Measurements from ENCODE around the gene CA9.
A peak's percentile ranks its signal among the peaks of the same experiment; 100 is the strongest.

The CA9 gene

DNA sequence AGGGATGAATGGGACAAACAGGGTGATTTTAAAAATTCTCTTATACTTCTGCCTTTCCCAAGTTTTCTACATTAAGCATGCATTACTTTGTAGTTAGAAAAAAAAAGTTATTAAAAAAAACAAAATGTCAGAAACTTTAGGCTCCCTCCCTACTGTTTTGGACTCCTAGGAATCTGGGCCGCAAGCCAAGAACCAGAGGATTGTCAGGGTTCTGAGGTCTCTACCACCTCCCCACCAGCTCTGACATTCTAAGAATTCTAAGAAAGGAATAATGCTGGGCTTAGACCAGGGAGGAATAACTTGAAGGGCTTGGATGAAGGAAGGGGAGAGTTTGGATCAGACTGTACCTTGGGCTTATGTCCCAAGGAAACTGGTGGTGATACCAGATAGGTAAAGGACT lies 7.7 kb upstream of the CA9 start:
- H3K9ac ChIP-seq (ENCODE audit: insufficient read length): peak overlapping the region; percentile 87
- peak overlapping the region; percentile 95; the same call in 1 of the 2 replicates for H3K4me3 ChIP-seq
- H3K27ac ChIP-seq: no peak overlapping the region
- peaks cover 19% of the 10 kb centered on the region for H3K36me3 ChIP-seq (ENCODE audit: insufficient read depth, low read length)
- TF ChIP-seq EZH2 (IDR thresholded peaks at IDR 0.05): no peak
- TF ChIP-seq POLR2AphosphoS5 (IDR thresholded peaks at IDR 0.05; ENCODE audit: borderline replicate concordance, low read depth, low read length): no peak
- no peaks in the 10 kb centered on the region for H3K9me3 ChIP-seq (ENCODE audit: low read depth, low read length)
- DNase-seq (ENCODE audit: low read depth, low spot score): no peak

DNA sequence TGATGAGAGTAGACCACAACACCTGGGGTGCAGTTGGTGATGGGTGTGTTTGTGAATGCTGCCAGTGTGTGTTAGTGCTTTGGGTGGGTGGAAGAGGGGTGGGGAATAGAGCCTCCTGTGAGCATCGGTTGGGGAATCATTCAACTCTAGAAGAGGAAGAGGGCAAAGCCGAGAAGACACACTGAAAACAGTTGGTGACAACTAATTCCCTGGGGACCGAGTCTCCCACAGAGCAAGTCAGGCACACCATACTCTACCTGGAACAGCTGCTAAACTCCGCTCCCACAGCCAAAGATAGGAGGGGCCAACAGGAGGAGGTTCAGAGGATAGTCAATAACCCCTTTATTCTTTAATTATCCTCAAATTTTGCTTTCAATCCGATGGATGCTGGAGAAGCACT lies 7.2 kb upstream of the CA9 start:
- Histone ChIP-seq H3K9ac (ENCODE audit: insufficient read length) (no peak overlapping the region), H3K4me3 (no peak overlapping the region), H3K27ac (no peak overlapping the region), H3K9me3 (ENCODE audit: low read depth, low read length) (no peaks in the 10 kb centered on the region), H3K36me3 (ENCODE audit: insufficient read depth, low read length) (peaks cover 17% of the 10 kb centered on the region)
- TF ChIP-seq EZH2 (IDR thresholded peaks at IDR 0.05) (no peak), FOXP2 (optimal IDR thresholded peaks at IDR 0.05; ENCODE audit: control extremely low read depth, extremely low read length, insufficient read depth) (no peak), POLR2AphosphoS5 (IDR thresholded peaks at IDR 0.05; ENCODE audit: borderline replicate concordance, low read depth, low read length) (no peak)
- DNase-seq (ENCODE audit: low read depth, low spot score): no peak

DNA sequence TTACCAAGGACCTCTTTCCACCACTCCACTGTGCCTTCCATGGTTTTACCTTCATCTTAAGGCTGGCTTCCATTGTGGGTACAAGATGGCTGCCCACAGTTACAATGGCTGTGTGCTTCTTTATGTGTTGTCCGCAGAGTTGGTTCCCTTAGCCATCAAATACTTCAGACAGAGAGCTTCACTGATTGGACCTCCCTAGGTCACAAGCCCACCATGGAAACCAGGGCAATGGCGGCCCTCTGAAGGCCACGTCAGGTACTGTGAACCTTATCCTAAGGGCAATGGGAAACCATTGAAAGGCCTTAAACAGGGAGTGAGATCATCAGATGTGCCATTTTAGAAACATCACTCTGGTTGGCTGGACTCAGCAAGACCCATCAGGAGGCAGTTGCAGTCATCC lies 5.8 kb upstream of the CA9 start:
- no peaks in the 10 kb centered on the region for H3K9me3 ChIP-seq (ENCODE audit: low read depth, low read length)
- no peak for TF ChIP-seq EZH2 (IDR thresholded peaks at IDR 0.05)
- TF ChIP-seq POLR2AphosphoS5 (IDR thresholded peaks at IDR 0.05; ENCODE audit: borderline replicate concordance, low read depth, low read length): no peak
- TF ChIP-seq FOXP2 (optimal IDR thresholded peaks at IDR 0.05; ENCODE audit: control extremely low read depth, extremely low read length, insufficient read depth): no peak
- DNase-seq (ENCODE audit: low read depth, low spot score): no peak
- no peak overlapping the region for H3K9ac ChIP-seq (ENCODE audit: insufficient read length)
- H3K4me3 ChIP-seq: no peak overlapping the region
- peaks cover 3% of the 10 kb centered on the region; the same call in 1 of the 2 replicates for H3K36me3 ChIP-seq (ENCODE audit: insufficient read depth, low read length)
- no peak overlapping the region for H3K27ac ChIP-seq

DNA sequence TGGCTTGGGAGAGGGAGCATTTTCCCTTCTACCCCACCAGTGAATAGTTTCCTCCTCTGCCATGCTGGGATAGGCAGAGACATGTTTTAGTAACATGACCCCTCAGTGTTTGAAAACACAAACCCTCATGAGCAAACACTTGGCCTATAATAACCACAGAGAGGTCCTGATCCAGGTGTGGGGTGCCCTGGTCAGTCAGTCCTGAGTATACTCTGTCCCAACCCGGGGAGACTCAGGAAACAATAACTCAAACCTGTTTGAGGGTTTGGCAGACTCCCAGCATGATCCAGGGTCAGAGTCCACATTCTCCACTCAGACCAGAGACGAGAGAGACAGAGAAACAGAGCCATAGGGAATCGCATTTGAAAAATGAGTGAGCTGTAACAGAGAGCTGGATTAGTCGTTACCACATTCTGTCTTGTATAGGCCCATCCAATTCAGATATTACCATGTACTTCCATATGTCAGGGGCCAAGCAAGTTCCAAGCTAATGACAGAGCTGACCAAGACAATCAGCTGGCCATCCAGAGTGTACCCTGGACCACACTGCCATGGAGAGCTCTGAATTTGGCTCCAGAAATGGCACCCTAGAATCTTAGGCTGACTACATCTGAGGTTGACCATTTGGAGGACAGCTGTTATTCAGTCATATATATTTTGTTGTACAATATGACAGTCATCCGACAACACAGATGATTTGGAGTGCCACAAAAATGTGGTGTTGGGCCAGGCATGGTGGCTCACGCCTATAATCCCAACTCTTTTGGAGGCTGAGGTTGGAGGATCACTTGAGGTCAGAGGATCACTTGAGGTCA lies 4.2 kb upstream of the CA9 start:
- DNase-seq (ENCODE audit: low read depth, low spot score): no peak
- no peak overlapping the region for H3K4me3 ChIP-seq

DNA sequence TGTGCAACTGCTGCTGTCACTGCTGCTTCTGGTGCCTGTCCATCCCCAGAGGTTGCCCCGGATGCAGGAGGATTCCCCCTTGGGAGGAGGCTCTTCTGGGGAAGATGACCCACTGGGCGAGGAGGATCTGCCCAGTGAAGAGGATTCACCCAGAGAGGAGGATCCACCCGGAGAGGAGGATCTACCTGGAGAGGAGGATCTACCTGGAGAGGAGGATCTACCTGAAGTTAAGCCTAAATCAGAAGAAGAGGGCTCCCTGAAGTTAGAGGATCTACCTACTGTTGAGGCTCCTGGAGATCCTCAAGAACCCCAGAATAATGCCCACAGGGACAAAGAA lies 265 bp downstream of the CA9 start:
- Histone ChIP-seq H3K9me3 (ENCODE audit: low read depth, low read length) (no peaks in the 10 kb centered on the region), H3K36me3 (ENCODE audit: insufficient read depth, low read length) (no peaks in the 10 kb centered on the region), H3K4me3 (no peak overlapping the region), H3K9ac (ENCODE audit: insufficient read length) (no peak overlapping the region), H3K27ac (no peak overlapping the region)
- TF ChIP-seq POLR2AphosphoS5 (IDR thresholded peaks at IDR 0.05; ENCODE audit: borderline replicate concordance, low read depth, low read length) (no peak), EZH2 (IDR thresholded peaks at IDR 0.05) (no peak), FOXP2 (optimal IDR thresholded peaks at IDR 0.05; ENCODE audit: control extremely low read depth, extremely low read length, insufficient read depth) (no peak)
- DNase-seq (ENCODE audit: low read depth, low spot score): no peak

More for the DNA sequence above, 4.2 kb upstream of the CA9 start:
- Histone ChIP-seq H3K27ac (no peak overlapping the region), H3K36me3 (ENCODE audit: insufficient read depth, low read length) (no peaks in the 10 kb centered on the region), H3K9ac (ENCODE audit: insufficient read length) (no peak overlapping the region), H3K9me3 (ENCODE audit: low read depth, low read length) (no peaks in the 10 kb centered on the region)
- no peak for TF ChIP-seq POLR2AphosphoS5 (IDR thresholded peaks at IDR 0.05; ENCODE audit: borderline replicate concordance, low read depth, low read length)
- no peak for TF ChIP-seq EZH2 (IDR thresholded peaks at IDR 0.05)
- TF ChIP-seq FOXP2 (optimal IDR thresholded peaks at IDR 0.05; ENCODE audit: control extremely low read depth, extremely low read length, insufficient read depth): no peak

DNA sequence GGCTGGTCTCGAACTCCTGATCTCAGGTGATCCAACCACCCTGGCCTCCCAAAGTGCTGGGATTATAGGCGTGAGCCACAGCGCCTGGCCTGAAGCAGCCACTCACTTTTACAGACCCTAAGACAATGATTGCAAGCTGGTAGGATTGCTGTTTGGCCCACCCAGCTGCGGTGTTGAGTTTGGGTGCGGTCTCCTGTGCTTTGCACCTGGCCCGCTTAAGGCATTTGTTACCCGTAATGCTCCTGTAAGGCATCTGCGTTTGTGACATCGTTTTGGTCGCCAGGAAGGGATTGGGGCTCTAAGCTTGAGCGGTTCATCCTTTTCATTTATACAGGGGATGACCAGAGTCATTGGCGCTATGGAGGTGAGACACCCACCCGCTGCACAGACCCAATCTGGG lies 1.5 kb downstream of the CA9 start:
- H3K36me3 ChIP-seq (ENCODE audit: insufficient read depth, low read length): no peaks in the 10 kb centered on the region
- no peak overlapping the region for H3K9ac ChIP-seq (ENCODE audit: insufficient read length)
- H3K9me3 ChIP-seq (ENCODE audit: low read depth, low read length): no peaks in the 10 kb centered on the region
- DNase-seq (ENCODE audit: low read depth, low spot score): no peak
- no peak overlapping the region for H3K27ac ChIP-seq
- no peak overlapping the region for H3K4me3 ChIP-seq
- TF ChIP-seq POLR2AphosphoS5 (IDR thresholded peaks at IDR 0.05; ENCODE audit: borderline replicate concordance, low read depth, low read length): no peak
- no peak for TF ChIP-seq EZH2 (IDR thresholded peaks at IDR 0.05)
- no peak for TF ChIP-seq FOXP2 (optimal IDR thresholded peaks at IDR 0.05; ENCODE audit: control extremely low read depth, extremely low read length, insufficient read depth)

DNA sequence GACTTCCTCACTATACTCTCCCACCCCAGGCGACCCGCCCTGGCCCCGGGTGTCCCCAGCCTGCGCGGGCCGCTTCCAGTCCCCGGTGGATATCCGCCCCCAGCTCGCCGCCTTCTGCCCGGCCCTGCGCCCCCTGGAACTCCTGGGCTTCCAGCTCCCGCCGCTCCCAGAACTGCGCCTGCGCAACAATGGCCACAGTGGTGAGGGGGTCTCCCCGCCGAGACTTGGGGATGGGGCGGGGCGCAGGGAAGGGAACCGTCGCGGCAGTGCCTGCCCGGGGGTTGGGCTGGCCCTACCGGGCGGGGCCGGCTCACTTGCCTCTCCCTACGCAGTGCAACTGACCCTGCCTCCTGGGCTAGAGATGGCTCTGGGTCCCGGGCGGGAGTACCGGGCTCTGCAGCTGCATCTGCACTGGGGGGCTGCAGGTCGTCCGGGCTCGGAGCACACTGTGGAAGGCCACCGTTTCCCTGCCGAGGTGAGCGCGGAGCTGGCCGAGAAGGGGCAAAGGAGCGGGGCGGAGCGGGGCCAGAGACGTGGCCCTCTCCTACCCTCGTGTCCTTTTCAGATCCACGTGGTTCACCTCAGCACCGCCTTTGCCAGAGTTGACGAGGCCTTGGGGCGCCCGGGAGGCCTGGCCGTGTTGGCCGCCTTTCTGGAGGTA lies 2.1 kb downstream of the CA9 start:
- no peak for TF ChIP-seq POLR2AphosphoS5 (IDR thresholded peaks at IDR 0.05; ENCODE audit: borderline replicate concordance, low read depth, low read length)
- TF ChIP-seq FOXP2 (optimal IDR thresholded peaks at IDR 0.05; ENCODE audit: control extremely low read depth, extremely low read length, insufficient read depth): no peak
- no peak for TF ChIP-seq EZH2 (IDR thresholded peaks at IDR 0.05)
- no peak overlapping the region for H3K4me3 ChIP-seq
- no peak overlapping the region for H3K27ac ChIP-seq
- no peak overlapping the region for H3K9ac ChIP-seq (ENCODE audit: insufficient read length)
- DNase-seq (ENCODE audit: low read depth, low spot score): no peak
- no peaks in the 10 kb centered on the region for H3K9me3 ChIP-seq (ENCODE audit: low read depth, low read length)
- no peaks in the 10 kb centered on the region for H3K36me3 ChIP-seq (ENCODE audit: insufficient read depth, low read length)

DNA sequence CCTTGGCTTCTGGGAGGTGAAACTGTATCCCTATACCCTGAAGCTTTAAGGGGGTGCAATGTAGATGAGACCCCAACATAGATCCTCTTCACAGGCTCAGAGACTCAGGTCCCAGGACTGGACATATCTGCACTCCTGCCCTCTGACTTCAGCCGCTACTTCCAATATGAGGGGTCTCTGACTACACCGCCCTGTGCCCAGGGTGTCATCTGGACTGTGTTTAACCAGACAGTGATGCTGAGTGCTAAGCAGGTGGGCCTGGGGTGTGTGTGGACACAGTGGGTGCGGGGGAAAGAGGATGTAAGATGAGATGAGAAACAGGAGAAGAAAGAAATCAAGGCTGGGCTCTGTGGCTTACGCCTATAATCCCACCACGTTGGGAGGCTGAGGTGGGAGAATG lies 5.4 kb downstream of the CA9 start:
- peaks cover 12% of the 10 kb centered on the region; the same call in 1 of the 2 replicates for H3K36me3 ChIP-seq (ENCODE audit: insufficient read depth, low read length)
- DNase-seq (ENCODE audit: low read depth, low spot score): no peak
- no peaks in the 10 kb centered on the region for H3K9me3 ChIP-seq (ENCODE audit: low read depth, low read length)
- TF ChIP-seq EZH2 (IDR thresholded peaks at IDR 0.05) (no peak), FOXP2 (optimal IDR thresholded peaks at IDR 0.05; ENCODE audit: control extremely low read depth, extremely low read length, insufficient read depth) (no peak), POLR2AphosphoS5 (IDR thresholded peaks at IDR 0.05; ENCODE audit: borderline replicate concordance, low read depth, low read length) (no peak)
- no peak overlapping the region for H3K4me3 ChIP-seq
- no peak overlapping the region for H3K27ac ChIP-seq
- H3K9ac ChIP-seq (ENCODE audit: insufficient read length): no peak overlapping the region
